B cell (primary cell): ENCODE data around the gene ENO3.

Experiments used
- EZH2 ChIP-seq: IDR thresholded peaks from 2 replicates; pipeline ENCODE4 v1.6.1; 2012; ENCODE audit warnings: borderline replicate concordance, low read depth, mild to moderate bottlenecking, moderate library complexity, low read length; ENCODE audit not compliant: insufficient read depth, poor library complexity, severe bottlenecking
- TF ChIP-seq, protein P1 (sequence below): fragments of 200-600 bp; IDR thresholded peaks from one replicate; pipeline ENCODE4 v1.8.0; 2022; ENCODE audit warnings: antibody characterized with exemption, mild to moderate bottlenecking

- no peak for TF ChIP-seq EZH2
- TF ChIP-seq, protein P1, sequence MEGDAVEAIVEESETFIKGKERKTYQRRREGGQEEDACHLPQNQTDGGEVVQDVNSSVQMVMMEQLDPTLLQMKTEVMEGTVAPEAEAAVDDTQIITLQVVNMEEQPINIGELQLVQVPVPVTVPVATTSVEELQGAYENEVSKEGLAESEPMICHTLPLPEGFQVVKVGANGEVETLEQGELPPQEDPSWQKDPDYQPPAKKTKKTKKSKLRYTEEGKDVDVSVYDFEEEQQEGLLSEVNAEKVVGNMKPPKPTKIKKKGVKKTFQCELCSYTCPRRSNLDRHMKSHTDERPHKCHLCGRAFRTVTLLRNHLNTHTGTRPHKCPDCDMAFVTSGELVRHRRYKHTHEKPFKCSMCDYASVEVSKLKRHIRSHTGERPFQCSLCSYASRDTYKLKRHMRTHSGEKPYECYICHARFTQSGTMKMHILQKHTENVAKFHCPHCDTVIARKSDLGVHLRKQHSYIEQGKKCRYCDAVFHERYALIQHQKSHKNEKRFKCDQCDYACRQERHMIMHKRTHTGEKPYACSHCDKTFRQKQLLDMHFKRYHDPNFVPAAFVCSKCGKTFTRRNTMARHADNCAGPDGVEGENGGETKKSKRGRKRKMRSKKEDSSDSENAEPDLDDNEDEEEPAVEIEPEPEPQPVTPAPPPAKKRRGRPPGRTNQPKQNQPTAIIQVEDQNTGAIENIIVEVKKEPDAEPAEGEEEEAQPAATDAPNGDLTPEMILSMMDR: no peak
Measured at GRCh38 chr17:4972752-4973151, 21.8 kb downstream of the ENO3 start.
